Activated T-cell treated with anti-CD3 and anti-CD28 coated beads, Interleukin-2, amount 50 U/mL, for 4 hours (primary cell): ENCODE measurements around the gene SPTLC1. TPM values are rescaled to one million over a fixed set of nuclear protein-coding genes. Genes with fewer than 3 reads are reported as not detected.

Experiments used
- ATAC-seq, 2 donors: fragments of 200-7000 bp; cut with Tn5 transposase; one replicate each; pipeline ENCODE4 v1.10.0; 2021
- DNase-seq: peaks from one replicate; pipeline ENCODE4 v3.0.0-alpha.2; 2020
- H3K27me3 Mint-ChIP-seq: one replicate; pipeline ENCODE4 v1.8.0; 2021; ENCODE audit warnings: low read depth, mixed read lengths
- H3K36me3 Mint-ChIP-seq: one replicate; pipeline ENCODE4 v1.8.0; 2022; ENCODE audit warnings: mixed read lengths; ENCODE audit not compliant: insufficient read depth
- H3K4me1 Mint-ChIP-seq: one replicate; pipeline ENCODE4 v1.8.0; 2021; ENCODE audit warnings: low read depth, mixed read lengths
- H3K4me3 Mint-ChIP-seq: one replicate; pipeline ENCODE4 v1.8.0; 2021; ENCODE audit warnings: mild to moderate bottlenecking, moderate library complexity, mixed read lengths
- H3K9me3 Mint-ChIP-seq: one replicate; pipeline ENCODE4 v1.8.0; 2021; ENCODE audit warnings: mixed read lengths
- total RNA-seq, 3 donors: library from RNA; stranded (reverse); gene quantifications; one replicate each; pipeline ENCODE4 v1.2.1, GENCODE V29; 2021

SPTLC1 gene
- total RNA-seq, 3 donors from 2014 or later, result 50.5 to 63.1 (median 54.3) TPM

GRCh38 chr9:92077888-92078287 is 37.3 kb downstream of the SPTLC1 start:
- Mint-ChIP-seq H3K27me3 (no peaks in the 10 kb centered on the region), H3K36me3 (peaks cover 19% of the 10 kb centered on the region)
- no peak for ATAC-seq

GRCh38 chr9:92071634-92072033 is 43.6 kb downstream of the SPTLC1 start:
- no peaks in the 10 kb centered on the region for H3K9me3 Mint-ChIP-seq
- DNase-seq (no peak), ATAC-seq (no peak)
- no peaks in the 10 kb centered on the region for H3K4me1 Mint-ChIP-seq
- H3K27me3 Mint-ChIP-seq, result no peaks in the 10 kb centered on the region
- H3K4me3 Mint-ChIP-seq, result no peak overlapping the region
- peaks cover 45% of the 10 kb centered on the region for H3K36me3 Mint-ChIP-seq

More at GRCh38 chr9:92077888-92078287, 37.3 kb downstream of the SPTLC1 start:
- Mint-ChIP-seq H3K9me3 (no peaks in the 10 kb centered on the region), H3K4me3 (no peak overlapping the region), H3K4me1 (no peaks in the 10 kb centered on the region)
- no peak for DNase-seq

- H3K9me3 Mint-ChIP-seq, result peaks cover 30% of the 10 kb centered on the region
- H3K4me1 Mint-ChIP-seq, result no peaks in the 10 kb centered on the region
- no peak for DNase-seq
- no peak overlapping the region for H3K4me3 Mint-ChIP-seq
- ATAC-seq, result no peak
- peaks cover 74% of the 10 kb centered on the region for H3K36me3 Mint-ChIP-seq
- no peaks in the 10 kb centered on the region for H3K27me3 Mint-ChIP-seq
Observed at GRCh38 chr9:92066168-92066567, 49.0 kb downstream of the SPTLC1 start.

GRCh38 chr9:92064711-92065110 is 50.5 kb downstream of the SPTLC1 start:
- DNase-seq, result no peak
- no peaks in the 10 kb centered on the region for H3K27me3 Mint-ChIP-seq
- no peak overlapping the region for H3K4me3 Mint-ChIP-seq
- peaks cover 39% of the 10 kb centered on the region for H3K9me3 Mint-ChIP-seq
- H3K36me3 Mint-ChIP-seq, result peaks cover 81% of the 10 kb centered on the region
- no peaks in the 10 kb centered on the region for H3K4me1 Mint-ChIP-seq
- ATAC-seq, result no peak

- Mint-ChIP-seq H3K9me3 (peaks cover 37% of the 10 kb centered on the region), H3K4me1 (peaks cover 8% of the 10 kb centered on the region), H3K36me3 (peaks cover 77% of the 10 kb centered on the region), H3K4me3 (no peak overlapping the region), H3K27me3 (no peaks in the 10 kb centered on the region)
- no peak for DNase-seq
- no peak for ATAC-seq
Observed at GRCh38 chr9:92061184-92061583, 54.0 kb downstream of the SPTLC1 start.

- H3K36me3 Mint-ChIP-seq, result peaks cover 72% of the 10 kb centered on the region
- peaks cover 35% of the 10 kb centered on the region for H3K9me3 Mint-ChIP-seq
- H3K4me1 Mint-ChIP-seq, result peaks cover 8% of the 10 kb centered on the region
- H3K4me3 Mint-ChIP-seq, result no peak overlapping the region
- no peaks in the 10 kb centered on the region for H3K27me3 Mint-ChIP-seq
- DNase-seq, result no peak
- ATAC-seq, result no peak
Observed at GRCh38 chr9:92059661-92060060, 55.6 kb downstream of the SPTLC1 start.

GRCh38 chr9:92058723-92059444 is 56.3 kb downstream of the SPTLC1 start:
- DNase-seq (no peak), ATAC-seq (no peak)
- Mint-ChIP-seq H3K4me1 (peaks cover 8% of the 10 kb centered on the region), H3K4me3 (no peak overlapping the region), H3K36me3 (peaks cover 74% of the 10 kb centered on the region), H3K9me3 (peaks cover 34% of the 10 kb centered on the region), H3K27me3 (no peaks in the 10 kb centered on the region)

GRCh38 chr9:92058026-92058425 is 57.2 kb downstream of the SPTLC1 start:
- Mint-ChIP-seq H3K4me3 (no peak overlapping the region), H3K4me1 (peaks cover 8% of the 10 kb centered on the region), H3K9me3 (peaks cover 25% of the 10 kb centered on the region), H3K27me3 (no peaks in the 10 kb centered on the region), H3K36me3 (peaks cover 73% of the 10 kb centered on the region)
- DNase-seq (no peak), ATAC-seq (no peak)

GRCh38 chr9:92057226-92057625 is 58.0 kb downstream of the SPTLC1 start:
- no peak for ATAC-seq
- peaks cover 69% of the 10 kb centered on the region for H3K36me3 Mint-ChIP-seq
- no peaks in the 10 kb centered on the region for H3K27me3 Mint-ChIP-seq
- DNase-seq, result no peak
- H3K9me3 Mint-ChIP-seq, result peaks cover 17% of the 10 kb centered on the region
- H3K4me1 Mint-ChIP-seq, result peaks cover 8% of the 10 kb centered on the region
- H3K4me3 Mint-ChIP-seq, result no peak overlapping the region

- no peak for DNase-seq
- H3K36me3 Mint-ChIP-seq, result peaks cover 62% of the 10 kb centered on the region
- no peaks in the 10 kb centered on the region for H3K27me3 Mint-ChIP-seq
- peaks cover 8% of the 10 kb centered on the region for H3K4me1 Mint-ChIP-seq
- no peak for ATAC-seq
- no peak overlapping the region for H3K4me3 Mint-ChIP-seq
- H3K9me3 Mint-ChIP-seq, result peaks cover 3% of the 10 kb centered on the region
Observed at GRCh38 chr9:92055624-92056023, 59.6 kb downstream of the SPTLC1 start.

GRCh38 chr9:92048924-92049625 is 66.1 kb downstream of the SPTLC1 start:
- H3K9me3 Mint-ChIP-seq, result peaks cover 10% of the 10 kb centered on the region
- H3K27me3 Mint-ChIP-seq, result no peaks in the 10 kb centered on the region
- H3K36me3 Mint-ChIP-seq, result peaks cover 73% of the 10 kb centered on the region
- H3K4me3 Mint-ChIP-seq, result no peak overlapping the region
- ATAC-seq, result no peak
- H3K4me1 Mint-ChIP-seq, result no peaks in the 10 kb centered on the region
- no peak for DNase-seq

GRCh38 chr9:92047500-92047899 is 67.7 kb downstream of the SPTLC1 start:
- Mint-ChIP-seq H3K4me3 (no peak overlapping the region), H3K4me1 (no peaks in the 10 kb centered on the region), H3K27me3 (no peaks in the 10 kb centered on the region), H3K9me3 (peaks cover 25% of the 10 kb centered on the region), H3K36me3 (peaks cover 76% of the 10 kb centered on the region)
- DNase-seq (no peak), ATAC-seq (no peak)

GRCh38 chr9:92046676-92047075 is 68.5 kb downstream of the SPTLC1 start:
- Mint-ChIP-seq H3K36me3 (peaks cover 79% of the 10 kb centered on the region), H3K4me3 (no peak overlapping the region), H3K27me3 (no peaks in the 10 kb centered on the region), H3K4me1 (no peaks in the 10 kb centered on the region), H3K9me3 (peaks cover 34% of the 10 kb centered on the region)
- DNase-seq, result no peak
- ATAC-seq, result no peak

- no peak for ATAC-seq
- Mint-ChIP-seq H3K4me1 (no peaks in the 10 kb centered on the region), H3K36me3 (peaks cover 79% of the 10 kb centered on the region), H3K9me3 (peaks cover 35% of the 10 kb centered on the region), H3K4me3 (no peak overlapping the region), H3K27me3 (no peaks in the 10 kb centered on the region)
- no peak for DNase-seq
Observed at GRCh38 chr9:92044936-92045335, 70.3 kb downstream of the SPTLC1 start.

GRCh38 chr9:92043002-92043401 is 72.2 kb downstream of the SPTLC1 start:
- no peak for DNase-seq
- peaks cover 35% of the 10 kb centered on the region for H3K9me3 Mint-ChIP-seq
- ATAC-seq, result no peak
- H3K4me1 Mint-ChIP-seq, result no peaks in the 10 kb centered on the region
- no peak overlapping the region for H3K4me3 Mint-ChIP-seq
- peaks cover 71% of the 10 kb centered on the region for H3K36me3 Mint-ChIP-seq
- H3K27me3 Mint-ChIP-seq, result no peaks in the 10 kb centered on the region
